Sigmoid colon (tissue), 7 donors: ENCODE results near the gene WNK2. TPM values are rescaled to one million over a fixed set of nuclear protein-coding genes. Genes with fewer than 3 reads are reported as not detected.

Source experiments
- DNase-seq: peaks from one replicate; pipeline ENCODE4 v3.0.0-alpha.2; 2019
- H3K27ac ChIP-seq, 4 donors: fragments of 200-600 bp; sonication (generic); one replicate each; pipeline ENCODE4 v1.5.1; 2016 to 2019; ENCODE audit warnings: mild to moderate bottlenecking in 1 of 4
- H3K27me3 ChIP-seq, 3 donors: fragments of 200-600 bp; sonication (generic); one replicate each; pipeline ENCODE4 v1.5.1; 2019; ENCODE audit warnings: mild to moderate bottlenecking in 1 of 3
- H3K36me3 ChIP-seq, 4 donors: fragments of 200-600 bp; sonication (generic); one replicate each; pipeline ENCODE4 v1.5.1; 2016 to 2019
- H3K4me1 ChIP-seq, 4 donors: fragments of 200-600 bp; sonication (generic); one replicate each; pipeline ENCODE4 v1.5.1; 2017 to 2019
- H3K4me3 ChIP-seq, 4 donors: fragments of 200-600 bp; sonication (generic); one replicate each; pipeline ENCODE4 v1.5.1; 2017 to 2019; ENCODE audit warnings: mild to moderate bottlenecking in 2 of 4, moderate library complexity in 1 of 4
- H3K9me3 ChIP-seq, 4 donors: fragments of 200-600 bp in 3 of 4; sonication (generic) in 3 of 4; one replicate each; pipeline versions ENCODE4 v1.5.1 to v1.6.1; 2013 to 2019
- EP300 ChIP-seq, 4 donors: sonication (generic); formaldehyde crosslinking; IDR thresholded peaks; one replicate each; pipeline ENCODE4 v1.6.1; 2017; ENCODE audit warnings: antibody characterized with exemption in 4 of 4
- POLR2A ChIP-seq, 2 donors: fragments of 450-650 bp; IDR thresholded peaks; one replicate each; pipeline ENCODE4 v1.6.1; 2016; ENCODE audit warnings: antibody characterized with exemption in 2 of 2, mild to moderate bottlenecking in 2 of 2, moderate library complexity in 2 of 2
- POLR2AphosphoS5 ChIP-seq, 4 donors: sonication (generic); formaldehyde crosslinking; IDR thresholded peaks; one replicate each; pipeline ENCODE4 v1.6.1; 2017; ENCODE audit warnings: antibody characterized with exemption in 4 of 4
- WGBS, 2 donors: extraction: QIAGEN DNeasy Blood & Tissue Kit; methylation state at CpG; one replicate each; pipeline ENCODE4 v1.1.7; 2013; 5-methylcytosine and 5-hydroxymethylcytosine counted together
- intact Hi-C: fragments of 100-400 bp; cut with DNase I; formaldehyde crosslinking; loops from one replicate; pipeline ENCODE4 v1.15.1; 2023
- polyA plus RNA-seq, 3 donors: library from polyadenylated mRNA; stranded (reverse); fragments of 200-250 nt; gene quantifications; one replicate each; pipeline ENCODE4 v1.2.3, GENCODE V29; 2013
- total RNA-seq, 4 donors: library from RNA; depleted of rRNA; stranded (reverse); fragments of >200 nt; gene quantifications; one replicate each; pipeline ENCODE4 v1.1.0, GENCODE V29; 2016
- TF ChIP-seq, protein P1 (sequence below), 4 experiments: fragments of 450-650 bp in 3 of 4; fragments of 200-600 bp in 1 of 4; IDR thresholded peaks; one replicate each; pipeline ENCODE4 v1.5.1; 2016 to 2019; ENCODE audit warnings: antibody characterized with exemption in 4 of 4, mild to moderate bottlenecking in 3 of 4, moderate library complexity in 2 of 4
- donor health status: healthy with polysubstance abuse.
- donor health status: Bipolar disorder and iron deficiency.
- donor health status: healthy.

WNK2 gene
- total and polyA plus RNA-seq, 7 donors: 12.6 to 95.8 (median 20.0) TPM

GRCh38 chr9:93155716-93156474 is 28.0 kb upstream of the WNK2 start:
- no peak for DNase-seq
- Histone ChIP-seq H3K9me3 (no peaks in the 10 kb centered on the region), H3K27ac (no peak overlapping the region), H3K27me3 (no peaks in the 10 kb centered on the region), H3K4me3 (no peak overlapping the region), H3K4me1 (peaks cover 0 to 12% (median 2%) of the 10 kb centered on the region in 4 donors), H3K36me3 (no peaks in the 10 kb centered on the region)
- no peak for TF ChIP-seq POLR2AphosphoS5 (IDR thresholded peaks at IDR 0.05)
- no peak for TF ChIP-seq EP300 (IDR thresholded peaks at IDR 0.05)
- TF ChIP-seq, protein P1, sequence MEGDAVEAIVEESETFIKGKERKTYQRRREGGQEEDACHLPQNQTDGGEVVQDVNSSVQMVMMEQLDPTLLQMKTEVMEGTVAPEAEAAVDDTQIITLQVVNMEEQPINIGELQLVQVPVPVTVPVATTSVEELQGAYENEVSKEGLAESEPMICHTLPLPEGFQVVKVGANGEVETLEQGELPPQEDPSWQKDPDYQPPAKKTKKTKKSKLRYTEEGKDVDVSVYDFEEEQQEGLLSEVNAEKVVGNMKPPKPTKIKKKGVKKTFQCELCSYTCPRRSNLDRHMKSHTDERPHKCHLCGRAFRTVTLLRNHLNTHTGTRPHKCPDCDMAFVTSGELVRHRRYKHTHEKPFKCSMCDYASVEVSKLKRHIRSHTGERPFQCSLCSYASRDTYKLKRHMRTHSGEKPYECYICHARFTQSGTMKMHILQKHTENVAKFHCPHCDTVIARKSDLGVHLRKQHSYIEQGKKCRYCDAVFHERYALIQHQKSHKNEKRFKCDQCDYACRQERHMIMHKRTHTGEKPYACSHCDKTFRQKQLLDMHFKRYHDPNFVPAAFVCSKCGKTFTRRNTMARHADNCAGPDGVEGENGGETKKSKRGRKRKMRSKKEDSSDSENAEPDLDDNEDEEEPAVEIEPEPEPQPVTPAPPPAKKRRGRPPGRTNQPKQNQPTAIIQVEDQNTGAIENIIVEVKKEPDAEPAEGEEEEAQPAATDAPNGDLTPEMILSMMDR (IDR thresholded peaks at IDR 0.05): no peak
- no peak for TF ChIP-seq POLR2A (IDR thresholded peaks at IDR 0.05)
- 91 to 92% methylated on average over 16 of the region's 16 CpGs for WGBS, 2 donors
- intact Hi-C loops: no loop called here

DNA sequence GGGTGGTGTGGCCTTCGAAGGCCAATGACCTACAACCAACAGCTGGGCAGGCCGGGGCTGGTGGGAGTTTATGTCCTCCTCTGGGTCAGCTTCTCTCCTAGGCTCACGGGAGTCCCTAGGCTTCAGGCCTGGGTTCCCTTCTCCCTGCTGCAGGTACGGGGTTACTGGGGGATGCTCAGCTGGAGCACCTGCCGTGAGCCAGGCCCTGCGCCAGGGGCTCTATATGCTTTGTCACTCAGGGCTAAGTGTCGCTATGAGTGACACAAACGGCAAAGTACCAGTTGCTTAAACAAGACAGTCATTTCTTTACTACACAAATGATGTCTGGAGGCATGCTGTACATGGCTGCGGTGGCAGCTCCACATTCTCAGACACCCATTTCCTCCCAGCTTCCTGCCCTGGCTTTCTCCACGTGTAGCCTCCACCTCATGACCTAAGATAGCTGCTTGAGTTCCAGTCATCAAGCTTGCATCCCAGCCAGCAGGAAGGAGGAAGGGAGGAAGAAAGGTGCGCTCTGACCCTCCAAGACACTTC is 27.4 kb upstream of the WNK2 start:
- TF ChIP-seq EP300 (IDR thresholded peaks at IDR 0.05) (no peak), POLR2AphosphoS5 (IDR thresholded peaks at IDR 0.05) (no peak), POLR2A (IDR thresholded peaks at IDR 0.05) (no peak)
- TF ChIP-seq, protein P1 (IDR thresholded peaks at IDR 0.05): no peak
- WGBS, 2 donors: 81 to 91% methylated on average over 11 of the region's 11 CpGs
- intact Hi-C loops: no loop called here
- no peak for DNase-seq
- peaks cover 0 to 19% (median 6%) of the 10 kb centered on the region in 4 donors for H3K4me1 ChIP-seq
- H3K36me3 ChIP-seq: no peaks in the 10 kb centered on the region
- no peak overlapping the region for H3K27ac ChIP-seq
- H3K9me3 ChIP-seq: no peaks in the 10 kb centered on the region
- no peak overlapping the region for H3K4me3 ChIP-seq
- H3K27me3 ChIP-seq: no peaks in the 10 kb centered on the region

DNA sequence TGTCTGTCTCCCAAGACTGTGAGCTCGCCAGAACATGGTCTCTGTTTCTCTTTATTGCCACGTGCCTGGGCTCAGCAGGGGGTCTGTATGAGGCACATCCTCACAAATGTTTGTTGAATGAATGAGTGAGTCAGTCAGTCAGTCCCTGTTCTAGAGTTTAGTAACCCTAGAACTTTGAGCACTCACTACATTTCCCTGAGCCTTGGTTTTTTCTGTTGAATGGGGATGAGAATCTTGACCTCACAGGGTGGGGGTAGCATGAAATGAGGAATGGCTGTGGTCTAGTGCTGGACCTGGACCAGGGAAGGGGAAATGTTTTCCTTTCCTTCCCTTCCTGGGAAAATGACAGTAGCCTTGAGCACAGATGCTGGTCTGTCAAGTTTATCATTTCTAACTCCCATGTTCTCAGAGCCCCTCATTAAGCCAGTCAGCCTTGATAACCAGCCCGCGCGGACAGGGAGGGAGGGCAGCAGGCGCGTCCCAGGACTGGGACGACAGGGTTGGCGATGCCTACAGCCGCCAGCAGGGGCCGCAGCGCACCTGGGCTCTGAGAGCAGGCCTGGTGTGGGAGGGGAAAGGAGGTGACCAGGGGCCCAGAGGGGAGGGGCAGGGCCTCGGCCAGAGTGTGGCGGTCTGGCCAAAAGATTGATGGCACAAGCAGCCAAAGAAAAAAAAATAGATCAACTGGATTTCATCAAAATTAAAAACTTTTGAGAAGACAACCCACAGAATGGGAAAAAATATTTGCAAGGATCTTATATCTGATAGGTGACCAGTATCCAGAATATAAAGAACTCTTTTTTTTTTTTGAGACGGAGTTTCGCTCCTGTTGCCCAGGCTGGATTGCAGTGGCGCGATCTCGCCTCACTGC is 24.1 kb upstream of the WNK2 start:
- Histone ChIP-seq H3K9me3 (no peaks in the 10 kb centered on the region), H3K4me3 (no peak overlapping the region), H3K36me3 (no peaks in the 10 kb centered on the region), H3K27ac (no peak overlapping the region), H3K27me3 (no peaks in the 10 kb centered on the region), H3K4me1 (peaks cover 0 to 31% (median 10%) of the 10 kb centered on the region in 4 donors)
- WGBS, 2 donors: 10 to 22% methylated on average over 19 of the region's 19 CpGs
- peak; percentile 89 for DNase-seq
- intact Hi-C loops: loop anchor here (1.0 to 2.0 kb wide), 3 partner anchors 25 to 145 kb away; partner anchors contain the start of gene WNK2
- TF ChIP-seq, protein P1 (IDR thresholded peaks at IDR 0.05): peak; percentile 92 to 98 (median 97)
- TF ChIP-seq POLR2A (IDR thresholded peaks at IDR 0.05): no peak
- no peak for TF ChIP-seq EP300 (IDR thresholded peaks at IDR 0.05)
- TF ChIP-seq POLR2AphosphoS5 (IDR thresholded peaks at IDR 0.05): no peak

- peak overlapping the region in 2 of 4 donors; percentile 8 to 47 for H3K27ac ChIP-seq
- H3K4me3 ChIP-seq: no peak overlapping the region
- intact Hi-C loops: loop anchor here (2.0 kb wide), 2 partner anchors 23 to 43 kb away; partner anchors contain the start of gene WNK2
- WGBS, 2 donors: 79 to 80% methylated on average over 11 of the region's 11 CpGs
- DNase-seq: no peak
- no peaks in the 10 kb centered on the region for H3K27me3 ChIP-seq
- H3K9me3 ChIP-seq: no peaks in the 10 kb centered on the region
- H3K36me3 ChIP-seq: no peaks in the 10 kb centered on the region
- H3K4me1 ChIP-seq: peaks cover 0 to 31% (median 10%) of the 10 kb centered on the region in 4 donors
- TF ChIP-seq, protein P1 (IDR thresholded peaks at IDR 0.05): no peak
- TF ChIP-seq POLR2AphosphoS5 (IDR thresholded peaks at IDR 0.05): peak in 1 of 4 donors; percentile 62
- no peak for TF ChIP-seq POLR2A (IDR thresholded peaks at IDR 0.05)
- TF ChIP-seq EP300 (IDR thresholded peaks at IDR 0.05): no peak
These were observed 22.0 kb upstream of the WNK2 start for GRCh38 chr9:93161786-93162562.
